K562 (cell line): ENCODE measurements around the gene NAV2. TPM values are rescaled to one million over a fixed set of nuclear protein-coding genes. Genes with fewer than 3 reads are reported as not detected.

ENCODE experiments used
- ATAC-seq: fragments of 200-7000 bp; cut with Tn5 transposase; 3 replicates; pipeline ENCODE4 v1.9.1; 2020; ENCODE audit warnings: moderate library complexity
- BruUV-seq: library from RNA; stranded (reverse); fragments of 400-500 nt; replicated peaks from 2 replicates; lab custom pipeline; 2021; lab: Mats Ljungman, UMichigan
- CTCF ChIA-PET: fragments of 300-600 bp; formaldehyde crosslinking; extraction: SDS; loops from one replicate; lab custom pipeline; 2021; ENCODE audit warnings: low intra/inter-chr PET ratio; lab: Yijun Ruan, JAX
- POLR2A ChIA-PET: fragments of 300-600, 350-650 bp; sonication (Branson Sonifier 250); formaldehyde crosslinking; extraction: SDS; loops from one replicate; lab custom pipeline; 2021; ENCODE audit warnings: antibody characterized with exemption, inconsistent platforms; lab: Yijun Ruan, JAX
- DNase-seq, 4 experiments: peaks; one replicate each; pipeline versions ENCODE4 v3.0.0 to v3.0.0-alpha.2; 2011 to 2018; ENCODE audit warnings: low spot score in 3 of 4, mixed read lengths in 3 of 4; ENCODE audit errors: extremely low read depth in 1 of 4
- FAIRE-seq: peaks from 2 replicates; lab custom pipeline; 2011; peaks lifted over from hg19 to GRCh38; lab: Jason Lieb, UNC
- H2AFZ ChIP-seq: 2 replicates; pipeline ENCODE4 v1.6.0; 2011; ENCODE audit warnings: low read depth, low read length, control low read depth, inconsistent platforms
- H3K27ac ChIP-seq: fragments of 200-600 bp; 3 replicates; pipeline ENCODE4 v1.8.0; 2011; ENCODE audit warnings: low read depth, mild to moderate bottlenecking, control low read depth, inconsistent platforms, low read length, moderate library complexity, mixed read lengths; ENCODE audit errors: extremely low read depth
- H3K27me3 ChIP-seq, 2 experiments: fragments of 300-600 bp in 1 of 2; 2 replicates in 1 of 2; 3 replicates in 1 of 2; pipeline versions ENCODE4 v1.6.0 to v1.8.0; 2011; ENCODE audit warnings: inconsistent platforms in 2 of 2, low read length in 2 of 2, mild to moderate bottlenecking in 1 of 2, mixed read lengths in 1 of 2, moderate library complexity in 1 of 2; ENCODE audit not compliant: control insufficient read depth in 2 of 2, insufficient read depth in 2 of 2
- H3K36me3 ChIP-seq: fragments of 300-600 bp; 3 replicates; pipeline ENCODE4 v1.8.0; 2011; ENCODE audit warnings: mild to moderate bottlenecking, low read length, inconsistent platforms; ENCODE audit not compliant: control insufficient read depth, insufficient read depth
- H3K4me1 ChIP-seq, 2 experiments: fragments of 200-600 bp in 1 of 2; replicated peaks in 1 of 2; 2 replicates in 1 of 2; 3 replicates in 1 of 2; pipeline versions ENCODE4 v1.5.1 to v1.8.0; 2011; ENCODE audit warnings: inconsistent platforms in 2 of 2, low read length in 2 of 2, mild to moderate bottlenecking in 1 of 2, mixed read lengths in 1 of 2, moderate library complexity in 1 of 2; ENCODE audit not compliant: control insufficient read depth in 2 of 2, insufficient read depth in 2 of 2
- H3K4me2 ChIP-seq: 2 replicates; pipeline ENCODE4 v1.6.1; 2011; ENCODE audit warnings: low read length, control low read depth, inconsistent platforms, mixed read lengths; ENCODE audit not compliant: insufficient read depth
- H3K4me3 ChIP-seq: fragments of 200-600 bp; sonication (generic), shearing (Covaris generic); 2 replicates; pipeline ENCODE4 v1.5.1; 2016; ENCODE audit warnings: control low read depth, inconsistent platforms
- H3K79me2 ChIP-seq: fragments of 200-600 bp; 3 replicates; pipeline ENCODE4 v1.8.0; 2011; ENCODE audit warnings: low read length, inconsistent platforms; ENCODE audit not compliant: control insufficient read depth, insufficient read depth
- H3K9ac ChIP-seq, 2 experiments: 2 replicates each; pipeline versions ENCODE4 v1.6.0 to v1.6.1; 2011; ENCODE audit warnings: low read depth in 2 of 2, low read length in 2 of 2, control low read depth in 1 of 2, inconsistent platforms in 1 of 2, mild to moderate bottlenecking in 1 of 2, mixed read lengths in 1 of 2; ENCODE audit not compliant: insufficient read depth in 1 of 2
- H3K9me1 ChIP-seq: one replicate; pipeline ENCODE4 v1.6.0; 2011; ENCODE audit warnings: inconsistent platforms, mild to moderate bottlenecking, low read length, moderate library complexity; ENCODE audit not compliant: control insufficient read depth, insufficient read depth
- H3K9me3 ChIP-seq: replicated peaks from 2 replicates; pipeline ENCODE4 v1.5.1; 2011; ENCODE audit warnings: low read depth, low read length, inconsistent platforms; ENCODE audit not compliant: control insufficient read depth, insufficient read depth
- H4K20me1 ChIP-seq: replicated peaks from 2 replicates; pipeline ENCODE4 v1.6.1; 2011; ENCODE audit warnings: low read length, inconsistent platforms, mixed read lengths; ENCODE audit not compliant: control insufficient read depth, insufficient read depth
- CREB3 ChIP-seq: fragments of 450-650 bp; conservative IDR thresholded peaks from 2 replicates; pipeline ENCODE4 v1.6.1; 2016; ENCODE audit warnings: missing genetic modification characterization, low read depth, mild to moderate bottlenecking, missing compliant biosample characterization, moderate library complexity
- DPF2 ChIP-seq: fragments of 450-650 bp; IDR thresholded peaks from 2 replicates; pipeline ENCODE4 v1.6.1; 2016
- MEF2D ChIP-seq: conservative IDR thresholded peaks from 2 replicates; pipeline ENCODE4 v1.6.1; 2016; ENCODE audit warnings: low read depth, missing genetic modification characterization, missing compliant biosample characterization
- SRSF1 ChIP-seq: fragments of 200-400 bp; formaldehyde crosslinking; IDR thresholded peaks from 2 replicates; pipeline ENCODE4 v1.6.1; 2017; ENCODE audit warnings: mild to moderate bottlenecking, low read depth, low read length, moderate library complexity
- ZBTB12 ChIP-seq: fragments of 250-450 bp; sonication (Bioruptor Pico); IDR thresholded peaks from 2 replicates; pipeline ENCODE4 v1.4.0; 2020
- ZNF408 ChIP-seq: fragments of 250-450 bp; sonication (Bioruptor Pico); IDR thresholded peaks from 2 replicates; pipeline ENCODE4 v1.4.0; 2020; ENCODE audit warnings: low read depth, mild to moderate bottlenecking, moderate library complexity
- ZNF644 ChIP-seq: fragments of 200-800 bp; sonication (Bioruptor generic); IDR thresholded peaks from 2 replicates; pipeline ENCODE4 v1.6.1; 2016; ENCODE audit warnings: low read depth, missing genetic modification characterization, missing compliant biosample characterization
- ZNF740 ChIP-seq, 3 experiments: fragments of 200-800 bp in 1 of 3; sonication (Bioruptor generic) in 1 of 3; sonication (generic) in 1 of 3; formaldehyde crosslinking in 1 of 3; IDR thresholded peaks; 2 replicates each; pipeline versions ENCODE4 v1.6.1 to v1.8.0; 2016 to 2022; ENCODE audit warnings: mild to moderate bottlenecking in 2 of 3, missing compliant biosample characterization in 2 of 3, missing genetic modification characterization in 2 of 3, missing genetic modification reagents in 1 of 3
- WGBS: fragments of 100-300 bp; shearing (Covaris generic); methylation state at CpG from one replicate; pipeline ENCODE4 v1.1.6; 2016; ENCODE audit warnings: low coverage, mixed read lengths; ENCODE audit not compliant: insufficient coverage; ENCODE audit errors: missing lambda C conversion rate; 5-methylcytosine and 5-hydroxymethylcytosine counted together
- in situ Hi-C: fragments of 300-500 bp; cut with MboI; formaldehyde crosslinking; loops from 4 replicates; pipeline ENCODE4 v1.15.0; 2018; ENCODE audit warnings: inconsistent platforms, mixed read lengths
- intact Hi-C: fragments of 100-400 bp; cut with micrococcal nuclease; formaldehyde crosslinking; loops from 2 replicates; pipeline ENCODE4 v1.14.2; 2022
- polyA plus RNA-seq, 8 experiments: library from polyadenylated mRNA; depleted of rRNA in 4 of 8; stranded (reverse) in 5 of 8; unstranded in 3 of 8; fragments of >200 nt; fragmentation: Nextera tagmentation in 2 of 8; fragmentation: Illumina TruSeq in 1 of 8; extraction: Ambion mirVana in 2 of 8; extraction: Trizol in 1 of 8; gene quantifications; 2 replicates each; pipeline versions ENCODE4 v1.2.1 to v1.2.3, GENCODE V29; 2011 to 2014; ENCODE audit warnings: inconsistent platforms in 1 of 8, missing spikeins in 1 of 8
- total RNA-seq, 7 experiments: library from RNA; depleted of rRNA in 6 of 7; stranded (reverse); fragments of >200 nt in 6 of 7; fragmentation: Illumina TruSeq in 2 of 7; extraction: Trizol in 2 of 7; gene quantifications; 2 replicates each; pipeline versions ENCODE4 v1.2.1 to v1.2.3, GENCODE V29; 2011 to 2021; ENCODE audit warnings: low replicate concordance in 1 of 7

The NAV2 gene
- total and polyA plus RNA-seq, 9 of the 15 experiments (the other 6 are each of a cell fraction or from before 2014, with no cell fraction given), result 0.03 to 0.35 (median 0.05) TPM

GRCh38 chr11:19869946-19870589 lies 157.4 kb downstream of the NAV2 start:
- intact Hi-C loops, result no loop called here
- DNase-seq (no peak), FAIRE-seq (no peak), ATAC-seq (no peak)
- H2AFZ ChIP-seq, result no peak overlapping the region
- H3K4me2 ChIP-seq, result no peak overlapping the region
- no peak overlapping the region for H3K9ac ChIP-seq
- H3K79me2 ChIP-seq, result no peaks in the 10 kb centered on the region
- no peak overlapping the region for H3K4me3 ChIP-seq
- TF ChIP-seq ZNF408 (CRISPR knock-in tag) (no peak), CREB3 (no peak), SRSF1 (no peak), DPF2 (no peak), MEF2D (tag) (no peak), ZBTB12 (CRISPR knock-in tag) (no peak), ZNF644 (no peak), ZNF740 (CRISPR knock-in tag; IDR thresholded peaks at IDR 0.05) (no peak), ZNF740 (tag; IDR thresholded peaks at IDR 0.05) (no peak)
- H3K27me3 ChIP-seq, result peaks cover 0 to 4% of the 10 kb centered on the region in 2 experiments; a peak in 1 of 5 replicates
- no peak overlapping the region for H3K27ac ChIP-seq
- CTCF ChIA-PET, result interaction anchor here (0.5 kb wide), 1 partner anchor 1568 kb away, joined by 3 read pairs; no protein-coding TSS in a partner anchor
- no peaks in the 10 kb centered on the region for H3K36me3 ChIP-seq
- H3K9me3 ChIP-seq, result no peaks in the 10 kb centered on the region
- in situ Hi-C loops, result no loop called here
- POLR2A ChIA-PET, result no interaction called here
- 0% methylated on average over 9 of the region's 9 CpGs for WGBS
- H3K9me1 ChIP-seq, result no peaks in the 10 kb centered on the region
- no peaks in the 10 kb centered on the region for H3K4me1 ChIP-seq
- BruUV-seq, result no TSS peak
- H4K20me1 ChIP-seq, result no peaks in the 10 kb centered on the region
